Neuronal stem cell (in vitro differentiated cells): ENCODE measurements around the gene PROSER2.
A peak's percentile ranks its signal among the peaks of the same experiment; 100 is the strongest.
"Not testable (repeated sequence)": the region's sequence is repeated elsewhere in the genome, so short reads cannot be mapped to it uniquely, and the experiment has no call there.

Source experiments
- DNase-seq: peaks from one replicate; pipeline ENCODE4 v3.0.0-alpha.2; 2013; ENCODE audit warnings: low spot score
- H2AFZ ChIP-seq: one replicate; pipeline ENCODE4 v1.6.1; 2013; ENCODE audit warnings: mild to moderate bottlenecking, low read length, inconsistent platforms
- H2AK5ac ChIP-seq: 2 replicates; pipeline ENCODE4 v1.6.1; 2013; ENCODE audit warnings: low read depth, mild to moderate bottlenecking, inconsistent platforms, low read length, moderate library complexity, mixed read lengths
- H2BK120ac ChIP-seq: 2 replicates; pipeline ENCODE4 v1.6.1; 2013; ENCODE audit warnings: low read depth, mild to moderate bottlenecking, inconsistent platforms, low read length, moderate library complexity, mixed read lengths
- H2BK12ac ChIP-seq: one replicate; pipeline ENCODE4 v1.6.1; 2013; ENCODE audit warnings: low read length, inconsistent platforms
- H2BK15ac ChIP-seq: 2 replicates; pipeline ENCODE4 v1.6.1; 2013; ENCODE audit warnings: mild to moderate bottlenecking, low read length, inconsistent platforms, mixed read lengths
- H2BK5ac ChIP-seq: one replicate; pipeline ENCODE4 v1.6.1; 2013; ENCODE audit warnings: inconsistent platforms, mild to moderate bottlenecking, low read length, moderate library complexity
- H3K14ac ChIP-seq: one replicate; pipeline ENCODE4 v1.6.1; 2013; ENCODE audit warnings: low read length, inconsistent platforms
- H3K18ac ChIP-seq: 2 replicates; pipeline ENCODE4 v1.6.1; 2013; ENCODE audit warnings: low read length, inconsistent platforms
- H3K23ac ChIP-seq: 2 replicates; pipeline ENCODE4 v1.6.1; 2013; ENCODE audit warnings: low read depth, mild to moderate bottlenecking, mixed read lengths, low read length, inconsistent platforms; ENCODE audit not compliant: poor library complexity
- H3K27ac ChIP-seq: replicated peaks from 3 replicates; pipeline ENCODE4 v1.5.1; 2013; ENCODE audit warnings: low read length, inconsistent platforms
- H3K27me3 ChIP-seq, 3 experiments: 2 replicates each; pipeline ENCODE4 v1.6.1; 2013; ENCODE audit warnings: low read length in 3 of 3, mild to moderate bottlenecking in 2 of 3, inconsistent platforms in 1 of 3, low read depth in 1 of 3, mixed read lengths in 1 of 3, moderate library complexity in 1 of 3; ENCODE audit not compliant: control insufficient read depth in 3 of 3, insufficient read depth in 3 of 3
- H3K36me3 ChIP-seq, 2 donors: replicated peaks in 1 of 2; 2 replicates each; pipeline ENCODE4 v1.6.1; 2013; ENCODE audit warnings: low read length in 2 of 2; ENCODE audit not compliant: control insufficient read depth in 2 of 2, insufficient read depth in 2 of 2
- H3K4ac ChIP-seq: 2 replicates; pipeline ENCODE4 v1.6.1; 2013; ENCODE audit warnings: inconsistent platforms, mild to moderate bottlenecking, low read length, moderate library complexity
- H3K4me1 ChIP-seq, 2 donors: 1 replicate in 1 of 2; 2 replicates in 1 of 2; pipeline ENCODE4 v1.6.1; 2013; ENCODE audit warnings: low read length in 2 of 2, low read depth in 1 of 2; ENCODE audit not compliant: control insufficient read depth in 2 of 2, insufficient read depth in 1 of 2
- H3K4me2 ChIP-seq: one replicate; pipeline ENCODE4 v1.6.1; 2013; ENCODE audit warnings: mild to moderate bottlenecking, low read length, inconsistent platforms; ENCODE audit not compliant: insufficient read depth, poor library complexity, severe bottlenecking
- H3K4me3 ChIP-seq, 2 donors: 2 replicates each; pipeline ENCODE4 v1.5.1; 2013; ENCODE audit warnings: low read length in 2 of 2, mild to moderate bottlenecking in 2 of 2, inconsistent platforms in 1 of 2, moderate library complexity in 1 of 2
- H3K79me1 ChIP-seq: one replicate; pipeline ENCODE4 v1.6.1; 2013; ENCODE audit warnings: low read depth, mild to moderate bottlenecking, inconsistent platforms, low read length, moderate library complexity
- H3K9ac ChIP-seq: one replicate; pipeline ENCODE4 v1.6.1; 2013; ENCODE audit warnings: mild to moderate bottlenecking, low read depth, low read length, inconsistent platforms; ENCODE audit not compliant: poor library complexity
- H3K9me3 ChIP-seq, 2 donors: replicated peaks in 1 of 2; 2 replicates each; pipeline versions ENCODE3 to v1.6.1; 2013; ENCODE audit warnings: low read length in 2 of 2, mild to moderate bottlenecking in 2 of 2, inconsistent platforms in 1 of 2, low read depth in 1 of 2, mixed read lengths in 1 of 2, moderate library complexity in 1 of 2; ENCODE audit not compliant: control insufficient read depth in 2 of 2, insufficient read depth in 1 of 2
- H4K8ac ChIP-seq: one replicate; pipeline ENCODE4 v1.6.1; 2013; ENCODE audit warnings: low read depth, mild to moderate bottlenecking, inconsistent platforms, low read length, moderate library complexity
- H4K91ac ChIP-seq: one replicate; pipeline ENCODE4 v1.6.1; 2013; ENCODE audit warnings: low read length, low read depth, mild to moderate bottlenecking, inconsistent platforms; ENCODE audit not compliant: poor library complexity
- WGBS, 2 donors: extraction: QIAGEN DNeasy Blood & Tissue Kit; methylation state at CpG; one replicate each; pipeline ENCODE4 v1.1.7; 2013; ENCODE audit warnings: missing lambda C conversion rate in 2 of 2, mixed read lengths in 1 of 2; ENCODE audit not compliant: insufficient read length in 2 of 2, insufficient replicate concordance in 1 of 2; ENCODE audit errors: extremely low coverage in 2 of 2; 5-methylcytosine and 5-hydroxymethylcytosine counted together

PROSER2 gene

DNA sequence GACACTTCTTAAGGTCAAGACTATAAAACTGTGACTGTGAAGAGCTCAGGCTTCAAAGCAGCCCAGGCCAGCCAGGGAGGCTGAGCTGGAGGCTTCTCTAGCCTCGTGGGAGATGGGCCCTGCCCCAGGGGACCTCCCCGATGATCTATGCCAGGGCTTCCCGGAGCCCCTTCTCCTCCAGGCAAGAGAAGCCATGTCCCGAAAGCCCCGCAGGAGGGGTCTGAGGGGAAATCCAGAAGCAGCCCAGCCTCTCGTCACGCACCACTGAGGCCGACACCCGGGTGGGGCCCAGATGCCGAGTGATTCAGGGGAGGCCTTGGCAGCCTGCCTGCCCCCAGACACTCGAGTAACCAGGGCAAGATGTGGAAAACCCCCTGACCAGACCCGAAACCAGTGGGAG lies 63.7 kb downstream of the PROSER2 start:
- WGBS, 2 donors = no CpG with 5 or more reads among the region's 12 CpGs

GRCh38 chr10:11887381-11888227 lies 64.4 kb downstream of the PROSER2 start:
- H3K23ac ChIP-seq = peak overlapping the region; percentile 76
- no peaks in the 10 kb centered on the region for H3K36me3 ChIP-seq
- no peaks in the 10 kb centered on the region for H3K79me1 ChIP-seq
- no peak overlapping the region for H2BK15ac ChIP-seq
- no peak for DNase-seq
- H3K27me3 ChIP-seq = no peaks in the 10 kb centered on the region
- H3K14ac ChIP-seq = peak overlapping the region; percentile 31
- no CpG with 5 or more reads among the region's 16 CpGs for WGBS, 2 donors
- no peak overlapping the region for H2BK120ac ChIP-seq
- no peak overlapping the region for H4K8ac ChIP-seq
- peak overlapping the region; percentile 37 for H3K4ac ChIP-seq
- no peak overlapping the region for H3K27ac ChIP-seq
- H3K4me3 ChIP-seq = no peak overlapping the region
- no peaks in the 10 kb centered on the region for H3K9me3 ChIP-seq
- H2BK12ac ChIP-seq = peak overlapping the region; percentile 52
- H2AK5ac ChIP-seq = peak overlapping the region; percentile 85
- peak overlapping the region; percentile 74 for H3K18ac ChIP-seq
- H2AFZ ChIP-seq = no peak overlapping the region
- no peak overlapping the region for H4K91ac ChIP-seq
- H2BK5ac ChIP-seq = no peak overlapping the region
- H3K4me2 ChIP-seq = no peak overlapping the region
- H3K9ac ChIP-seq = no peak overlapping the region
- H3K4me1 ChIP-seq = no peaks in the 10 kb centered on the region

More for the DNA sequence above, 63.7 kb downstream of the PROSER2 start:
- H3K4ac ChIP-seq = no peak overlapping the region
- no peak overlapping the region for H3K14ac ChIP-seq
- H3K27me3 ChIP-seq = no peaks in the 10 kb centered on the region
- H3K4me1 ChIP-seq = no peaks in the 10 kb centered on the region
- no peak for DNase-seq
- H3K4me2 ChIP-seq = no peak overlapping the region
- H4K8ac ChIP-seq = peak overlapping the region; percentile 56
- no peaks in the 10 kb centered on the region for H3K9me3 ChIP-seq
- H2BK5ac ChIP-seq = no peak overlapping the region
- no peak overlapping the region for H2AFZ ChIP-seq
- H3K27ac ChIP-seq = no peak overlapping the region
- no peaks in the 10 kb centered on the region for H3K79me1 ChIP-seq
- H3K9ac ChIP-seq = no peak overlapping the region
- H3K18ac ChIP-seq = no peak overlapping the region
- no peak overlapping the region for H2BK12ac ChIP-seq
- H3K36me3 ChIP-seq = no peaks in the 10 kb centered on the region
- H4K91ac ChIP-seq = no peak overlapping the region
- H2AK5ac ChIP-seq = peak overlapping the region; percentile 73
- no peak overlapping the region for H3K4me3 ChIP-seq
- H3K23ac ChIP-seq = no peak overlapping the region
- no peak overlapping the region for H2BK15ac ChIP-seq
- H2BK120ac ChIP-seq = no peak overlapping the region

DNA sequence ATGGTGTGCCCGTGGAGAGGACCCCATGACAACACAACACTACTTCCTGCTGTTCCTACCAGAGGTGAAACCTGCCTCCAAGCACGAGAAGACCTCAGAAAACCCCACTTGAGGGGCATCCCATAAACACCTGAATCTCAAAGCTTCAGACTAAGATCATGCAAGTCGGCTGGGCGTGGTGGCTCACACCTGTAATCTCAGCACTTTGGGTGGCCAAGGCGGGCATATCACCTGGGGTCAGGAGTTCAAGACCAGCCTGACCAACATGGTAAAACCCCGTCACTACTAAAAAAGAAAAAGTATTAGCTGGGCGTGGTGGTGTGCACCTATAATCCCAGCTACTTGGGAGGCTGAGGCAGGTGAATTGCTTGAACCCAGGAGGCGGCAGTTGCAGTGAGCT lies 66.1 kb downstream of the PROSER2 start:
- not testable (repeated sequence) for H3K4me2 ChIP-seq

GRCh38 chr10:11891776-11892486 lies 68.8 kb downstream of the PROSER2 start:
- Histone ChIP-seq H3K4ac (no peak overlapping the region), H4K8ac (no peak overlapping the region), H2BK120ac (no peak overlapping the region), H2AK5ac (no peak overlapping the region), H3K23ac (no peak overlapping the region), H3K4me3 (no peak overlapping the region), H2BK15ac (no peak overlapping the region), H3K14ac (no peak overlapping the region), H3K4me2 (no peak overlapping the region), H2BK5ac (no peak overlapping the region), H2AFZ (peak overlapping the region; percentile 79), H3K27me3 (no peaks in the 10 kb centered on the region), H3K9me3 (no peaks in the 10 kb centered on the region), H3K9ac (no peak overlapping the region), H4K91ac (no peak overlapping the region), H3K79me1 (no peaks in the 10 kb centered on the region), H3K18ac (no peak overlapping the region), H3K4me1 (no peaks in the 10 kb centered on the region), H2BK12ac (no peak overlapping the region), H3K36me3 (no peaks in the 10 kb centered on the region), H3K27ac (no peak overlapping the region)
- WGBS, 2 donors = no CpG with 5 or more reads among the region's 22 CpGs
- no peak for DNase-seq

More for the DNA sequence above, 66.1 kb downstream of the PROSER2 start:
- H2BK12ac ChIP-seq, H3K4me1 ChIP-seq, H3K18ac ChIP-seq, H3K27ac ChIP-seq, H3K27me3 ChIP-seq, H4K8ac ChIP-seq, H3K9me3 ChIP-seq, H4K91ac ChIP-seq, H3K14ac ChIP-seq, H2AFZ ChIP-seq, H2BK5ac ChIP-seq, H3K79me1 ChIP-seq, H3K9ac ChIP-seq, H2AK5ac ChIP-seq, H3K4ac ChIP-seq, H3K4me3 ChIP-seq, H2BK15ac ChIP-seq, DNase-seq, H3K36me3 ChIP-seq, H3K23ac ChIP-seq, H2BK120ac ChIP-seq: not testable (repeated sequence)
- no CpG with 5 or more reads among the region's 8 CpGs for WGBS, 2 donors
